AG09309 (cell line): ENCODE measurements around the gene SEC23IP.
"Not testable (repeated sequence)": the region's sequence is repeated elsewhere in the genome, so short reads cannot be mapped to it uniquely, and the experiment has no call there.

Experiments used
- DNase-seq: peaks from one replicate; pipeline ENCODE4 v3.0.0-alpha.2; 2010; ENCODE audit warnings: low read depth
- H3K4me3 ChIP-seq: 2 replicates; pipeline ENCODE4 v1.5.1; 2011; ENCODE audit warnings: mild to moderate bottlenecking, low read depth, low read length, moderate library complexity; ENCODE audit not compliant: control insufficient read depth
- TF ChIP-seq, protein P1 (sequence below): IDR thresholded peaks from 2 replicates; pipeline ENCODE4 v1.5.1; 2011; ENCODE audit warnings: mild to moderate bottlenecking, low read depth, low read length, inconsistent platforms; ENCODE audit not compliant: insufficient read depth, control insufficient read depth; ENCODE audit errors: missing control alignments

Gene SEC23IP

DNA sequence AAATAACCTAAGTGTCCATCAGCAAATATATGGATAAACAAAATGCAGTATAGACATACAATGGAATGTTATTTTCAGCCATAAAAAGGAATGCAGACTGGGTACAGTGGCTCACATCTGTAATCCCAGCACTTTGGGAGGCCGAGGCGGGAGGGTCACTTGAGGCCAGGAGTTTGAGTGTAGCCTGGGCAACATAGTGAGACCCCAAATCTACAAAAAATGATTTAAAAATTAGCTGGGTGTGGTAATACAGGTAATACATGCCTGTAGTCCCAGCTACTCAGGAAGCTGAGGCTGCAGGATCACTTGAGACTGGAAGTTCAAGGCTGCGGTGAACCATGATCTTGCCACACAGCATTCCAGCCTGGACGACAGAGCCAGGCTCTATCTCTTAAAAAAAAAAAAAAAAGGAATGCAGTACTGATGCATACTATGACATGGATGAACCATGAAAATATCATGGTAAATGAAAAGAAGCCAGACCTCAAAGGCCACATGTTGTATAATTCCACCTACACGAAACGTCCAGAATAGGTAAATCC is 26.8 kb upstream of the SEC23IP start:
- TF ChIP-seq, protein P1, sequence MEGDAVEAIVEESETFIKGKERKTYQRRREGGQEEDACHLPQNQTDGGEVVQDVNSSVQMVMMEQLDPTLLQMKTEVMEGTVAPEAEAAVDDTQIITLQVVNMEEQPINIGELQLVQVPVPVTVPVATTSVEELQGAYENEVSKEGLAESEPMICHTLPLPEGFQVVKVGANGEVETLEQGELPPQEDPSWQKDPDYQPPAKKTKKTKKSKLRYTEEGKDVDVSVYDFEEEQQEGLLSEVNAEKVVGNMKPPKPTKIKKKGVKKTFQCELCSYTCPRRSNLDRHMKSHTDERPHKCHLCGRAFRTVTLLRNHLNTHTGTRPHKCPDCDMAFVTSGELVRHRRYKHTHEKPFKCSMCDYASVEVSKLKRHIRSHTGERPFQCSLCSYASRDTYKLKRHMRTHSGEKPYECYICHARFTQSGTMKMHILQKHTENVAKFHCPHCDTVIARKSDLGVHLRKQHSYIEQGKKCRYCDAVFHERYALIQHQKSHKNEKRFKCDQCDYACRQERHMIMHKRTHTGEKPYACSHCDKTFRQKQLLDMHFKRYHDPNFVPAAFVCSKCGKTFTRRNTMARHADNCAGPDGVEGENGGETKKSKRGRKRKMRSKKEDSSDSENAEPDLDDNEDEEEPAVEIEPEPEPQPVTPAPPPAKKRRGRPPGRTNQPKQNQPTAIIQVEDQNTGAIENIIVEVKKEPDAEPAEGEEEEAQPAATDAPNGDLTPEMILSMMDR, result no peak
- H3K4me3 ChIP-seq, result no peak overlapping the region
- DNase-seq, result no peak

DNA sequence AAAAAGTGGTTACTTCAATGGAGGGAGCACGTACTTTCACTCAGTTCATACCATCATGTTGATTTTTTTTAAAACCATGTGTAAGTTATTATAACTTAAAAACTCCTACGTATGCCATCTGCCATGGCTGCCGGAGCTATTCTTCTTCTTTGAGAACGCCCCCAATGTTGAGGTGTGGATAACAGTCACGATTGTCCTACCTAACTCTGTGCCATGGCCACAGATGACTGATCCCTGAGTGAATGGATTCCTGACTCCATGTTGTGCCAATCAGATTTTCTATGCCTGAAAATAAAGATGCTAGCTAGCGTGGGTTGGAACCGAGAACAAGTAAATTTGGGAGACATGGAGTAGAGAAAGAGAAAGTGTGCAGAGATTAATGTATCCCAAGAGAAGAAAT is 25.2 kb upstream of the SEC23IP start:
- TF ChIP-seq, protein P1, result no peak
- H3K4me3 ChIP-seq, result no peak overlapping the region
- no peak for DNase-seq

DNA sequence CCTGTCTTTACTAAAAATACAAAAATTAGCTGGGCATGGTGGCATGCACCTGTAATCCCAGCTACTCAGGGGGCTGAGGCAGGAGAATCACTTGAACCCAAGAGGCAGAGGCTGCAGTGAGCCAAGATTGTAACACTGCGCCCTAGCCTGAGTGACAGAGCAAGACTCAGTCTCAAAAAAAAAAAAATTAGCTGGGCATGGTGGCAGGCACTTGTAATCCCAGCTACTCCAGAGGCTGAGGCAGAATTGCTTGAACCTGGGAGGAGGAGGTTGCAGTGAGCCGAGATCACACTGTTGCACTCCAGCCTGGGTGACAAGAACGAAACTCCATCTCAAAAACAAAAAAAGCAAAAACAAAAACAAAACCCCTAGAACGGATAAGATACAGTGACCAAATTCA is 23.1 kb upstream of the SEC23IP start:
- DNase-seq, H3K4me3 ChIP-seq: not testable (repeated sequence)

DNA sequence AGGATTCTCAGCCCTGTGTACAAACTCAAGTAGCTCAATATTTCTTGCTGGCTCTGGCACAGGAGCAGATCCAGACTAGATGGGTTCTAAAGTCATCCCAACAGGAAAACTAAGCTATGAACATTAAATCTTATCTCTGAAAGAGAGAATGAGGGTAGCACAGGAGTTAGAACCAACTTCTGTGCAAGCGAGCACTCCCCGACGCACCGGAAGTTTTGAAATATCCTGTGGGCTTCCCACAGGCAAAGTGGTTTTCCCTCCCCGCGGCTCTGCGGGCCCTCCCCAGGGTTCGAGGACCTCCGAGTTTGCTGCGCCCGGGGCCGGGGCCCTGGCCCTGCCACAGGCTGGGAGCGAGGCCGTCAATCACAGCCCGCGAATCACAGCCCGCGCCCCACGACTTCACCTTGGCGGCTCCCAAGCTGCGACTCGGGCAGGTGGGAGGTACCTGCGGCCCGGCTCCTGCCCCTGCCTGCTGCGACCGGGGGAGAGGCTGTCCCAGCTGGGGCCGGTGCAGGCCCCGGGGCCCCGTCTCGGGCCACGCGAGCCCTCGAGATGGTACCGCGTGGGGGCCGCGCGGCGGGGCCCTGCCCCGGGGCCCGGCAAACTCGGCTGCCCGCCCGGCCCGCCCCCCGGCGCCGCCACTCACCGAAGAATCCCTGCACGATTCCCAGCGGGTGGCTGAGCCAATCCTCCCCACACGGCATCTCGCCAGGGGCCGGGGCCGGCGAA is 20.5 kb upstream of the SEC23IP start:
- TF ChIP-seq, protein P1, result no peak
- DNase-seq, result no peak
- H3K4me3 ChIP-seq, result peak overlapping the region; percentile 87

DNA sequence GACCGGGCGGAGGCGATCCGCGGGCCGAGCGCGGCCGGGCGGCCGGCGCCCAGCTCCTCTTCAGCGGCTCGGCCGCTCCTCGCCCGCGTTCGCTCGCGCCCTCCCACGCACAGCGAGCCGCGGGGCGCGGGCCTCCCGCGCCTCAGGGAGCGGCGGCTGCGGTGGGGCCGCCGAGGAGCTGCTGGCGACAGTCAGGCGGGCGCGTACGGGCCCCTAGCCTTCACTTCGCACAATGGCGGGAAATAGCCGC is 20.0 kb upstream of the SEC23IP start, which contains the start of gene MCMBP:
Gene MCMBP, minus strand, starts transcription at position 234 of the 250 bp plus-strand sequence. CDS start 259 bp downstream, outside the sequence.
- TF ChIP-seq, protein P1, result no peak
- H3K4me3 ChIP-seq, result peak within 1 kb of the TSS; percentile 87
- no peak for DNase-seq

DNA sequence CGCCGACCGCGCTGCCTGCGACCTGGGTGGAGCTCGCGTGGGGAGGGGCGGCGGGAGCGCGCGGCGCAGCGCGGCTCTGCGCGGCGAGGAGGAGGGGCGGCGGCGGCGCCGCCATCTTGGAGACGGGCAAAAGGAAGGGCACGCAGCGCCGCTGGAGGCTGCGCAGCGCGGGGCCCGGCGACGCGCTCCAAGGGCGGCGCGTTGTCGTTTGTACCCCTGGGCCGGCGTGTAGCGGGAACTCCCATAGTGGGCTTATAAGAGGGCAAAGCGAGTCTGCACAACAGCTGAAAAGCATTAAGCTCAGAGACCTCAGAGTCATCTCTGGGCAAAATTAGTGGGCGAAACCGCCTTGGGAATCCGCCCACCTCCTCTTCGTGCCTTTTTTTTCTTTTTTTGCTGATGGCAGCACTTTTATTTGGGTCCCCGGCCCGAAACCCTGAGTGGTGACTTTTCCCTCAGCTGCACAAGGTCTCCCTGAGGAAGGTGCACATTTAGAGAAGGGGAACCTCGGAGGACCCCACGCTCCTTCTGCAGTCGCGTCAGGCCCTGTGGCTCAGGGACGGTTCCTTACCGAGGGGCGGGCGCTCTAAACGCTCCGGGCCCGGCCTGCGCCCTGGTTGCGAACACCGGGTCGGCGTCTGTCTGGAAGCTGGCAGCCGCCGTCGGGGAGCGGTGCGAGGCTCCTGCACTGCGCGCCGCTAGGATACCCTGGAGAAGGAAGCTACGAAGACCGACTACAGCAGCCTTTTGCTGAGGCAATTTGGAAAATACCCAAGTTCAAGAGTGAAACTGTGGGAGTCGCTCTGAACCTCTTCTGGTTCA is 19.5 kb upstream of the SEC23IP start:
- TF ChIP-seq, protein P1, result no peak
- no peak for DNase-seq
- H3K4me3 ChIP-seq, result peak overlapping the region; percentile 87

DNA sequence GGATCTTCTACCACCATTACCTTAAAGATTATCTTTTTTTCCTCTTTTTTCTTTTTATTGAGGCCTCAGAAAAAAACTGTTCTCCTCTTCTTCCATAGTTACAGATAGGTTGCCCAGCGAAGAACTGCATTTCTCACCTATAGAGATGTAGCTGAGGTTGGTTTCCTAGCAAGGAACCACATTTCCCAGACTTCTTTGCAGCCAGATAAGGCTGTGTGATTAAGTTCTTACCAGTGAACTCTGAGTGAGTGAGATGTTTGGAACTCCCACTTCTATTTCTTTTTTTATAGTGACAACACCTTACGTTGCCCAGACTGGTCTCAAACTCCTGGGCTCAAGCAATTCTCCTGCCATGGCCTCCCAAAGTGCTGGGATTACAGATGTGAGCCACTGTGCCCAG is 14.0 kb upstream of the SEC23IP start:
- H3K4me3 ChIP-seq, result no peak overlapping the region
- no peak for DNase-seq
- TF ChIP-seq, protein P1, result no peak

DNA sequence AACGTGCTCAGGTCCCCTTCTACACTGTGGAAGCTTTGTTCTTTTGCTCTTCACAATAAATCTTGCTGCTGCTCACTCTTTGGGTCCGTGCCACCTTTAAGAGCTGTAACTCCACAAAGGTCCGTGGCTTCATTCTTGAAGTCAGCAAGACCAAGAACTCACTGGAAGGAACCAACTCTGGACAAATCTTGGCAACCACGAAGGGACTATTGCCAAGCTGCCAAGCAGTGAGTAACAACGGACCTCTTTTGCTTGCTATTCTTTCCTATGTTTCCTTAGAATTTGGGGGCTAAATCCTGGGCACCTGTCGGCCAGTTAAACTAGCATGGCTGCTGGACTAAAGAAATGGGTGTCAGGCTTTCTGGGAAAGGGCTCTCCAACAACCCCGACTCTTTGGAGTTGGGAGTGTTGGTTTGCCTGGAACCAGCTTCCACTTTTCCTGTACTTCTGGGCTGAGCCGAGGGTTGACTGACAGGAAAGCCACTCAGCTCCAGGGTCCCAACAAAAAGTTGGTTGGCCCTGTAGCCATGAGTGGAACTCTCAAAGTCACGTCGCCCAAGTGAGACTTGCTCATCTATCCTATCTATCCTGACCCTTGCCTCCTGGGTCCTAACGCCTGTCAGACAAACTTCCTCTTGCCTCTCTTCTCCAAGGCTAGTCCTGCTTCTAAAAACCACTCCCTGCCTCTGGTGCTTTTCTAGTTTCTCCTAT is 8.5 kb upstream of the SEC23IP start:
- DNase-seq, H3K4me3 ChIP-seq: not testable (repeated sequence)

DNA sequence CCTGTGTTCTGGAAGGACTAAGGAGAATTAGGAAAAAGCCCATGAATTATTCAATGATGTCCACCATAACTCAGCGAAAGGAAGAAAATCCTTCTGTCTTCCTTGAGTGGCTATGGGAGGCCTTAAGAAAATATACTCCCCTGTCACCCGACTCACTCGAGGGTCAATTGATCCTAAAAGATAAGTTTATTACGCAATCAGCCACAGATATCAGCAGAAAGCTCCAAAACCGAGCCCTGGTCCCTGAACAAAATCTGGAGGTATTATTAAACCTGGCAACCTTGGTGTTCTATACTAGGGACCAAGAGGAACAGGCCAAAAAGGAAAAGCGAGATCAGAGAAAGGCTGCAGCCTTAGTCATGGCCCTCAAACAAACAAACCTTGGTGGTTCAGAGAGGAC is 6.5 kb upstream of the SEC23IP start:
- DNase-seq, H3K4me3 ChIP-seq: not testable (repeated sequence)

DNA sequence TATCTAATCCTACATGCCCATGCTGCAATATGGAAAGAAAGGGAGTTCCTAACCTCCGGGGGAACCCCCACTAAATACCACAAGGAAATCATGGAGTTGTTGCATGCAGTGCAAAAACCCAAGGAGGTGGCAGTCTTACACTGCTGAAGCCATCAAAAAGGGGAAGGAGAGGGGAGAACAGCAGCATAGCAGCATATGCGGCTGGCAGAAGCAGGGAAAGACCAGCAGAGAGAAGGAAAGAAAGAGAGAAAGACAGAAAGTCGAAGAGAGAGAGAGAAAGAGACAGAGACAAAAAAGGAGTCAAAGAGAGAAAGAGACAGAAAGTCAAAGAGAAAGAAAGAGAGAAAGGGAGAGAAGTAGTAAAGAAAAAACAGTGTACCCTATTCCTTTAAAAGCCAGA is 3.8 kb upstream of the SEC23IP start:
- DNase-seq, H3K4me3 ChIP-seq: not testable (repeated sequence)
